Uterus (tissue), 2 donors: ENCODE results near the gene DCAF4.

Source experiments
- POLR2A ChIP-seq, 2 donors: fragments of 450-650 bp; IDR thresholded peaks; one replicate each; pipeline ENCODE4 v1.6.1; 2016; ENCODE audit warnings: antibody characterized with exemption in 2 of 2, mild to moderate bottlenecking in 1 of 2, moderate library complexity in 1 of 2
- TF ChIP-seq, protein P1 (sequence below), 4 experiments: fragments of 200-600 bp in 2 of 4; fragments of 450-650 bp in 2 of 4; sonication (generic) in 2 of 4; IDR thresholded peaks; one replicate each; pipeline ENCODE4 v1.5.1; 2016 to 2019; ENCODE audit warnings: antibody characterized with exemption in 4 of 4, mild to moderate bottlenecking in 2 of 4, moderate library complexity in 1 of 4

DNA sequence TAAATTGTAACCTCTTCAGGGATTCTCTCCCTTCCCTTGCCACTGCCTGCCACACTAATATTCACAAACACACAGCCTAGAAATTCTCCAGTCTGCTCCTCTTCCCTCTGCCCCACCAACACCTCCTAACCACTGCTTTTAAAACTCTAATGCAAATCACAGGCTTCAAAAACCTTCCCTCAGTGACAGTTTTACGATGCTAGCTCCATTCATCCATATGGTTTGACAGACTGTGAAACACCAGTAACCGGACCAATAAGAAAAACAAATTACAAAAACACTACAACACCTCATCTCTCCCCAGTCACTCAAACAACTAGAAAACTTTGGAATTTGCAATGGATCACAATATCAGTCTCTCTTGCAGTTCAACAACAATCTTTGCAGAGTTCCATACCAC lies 38.1 kb upstream of the DCAF4 start:
- TF ChIP-seq, protein P1, sequence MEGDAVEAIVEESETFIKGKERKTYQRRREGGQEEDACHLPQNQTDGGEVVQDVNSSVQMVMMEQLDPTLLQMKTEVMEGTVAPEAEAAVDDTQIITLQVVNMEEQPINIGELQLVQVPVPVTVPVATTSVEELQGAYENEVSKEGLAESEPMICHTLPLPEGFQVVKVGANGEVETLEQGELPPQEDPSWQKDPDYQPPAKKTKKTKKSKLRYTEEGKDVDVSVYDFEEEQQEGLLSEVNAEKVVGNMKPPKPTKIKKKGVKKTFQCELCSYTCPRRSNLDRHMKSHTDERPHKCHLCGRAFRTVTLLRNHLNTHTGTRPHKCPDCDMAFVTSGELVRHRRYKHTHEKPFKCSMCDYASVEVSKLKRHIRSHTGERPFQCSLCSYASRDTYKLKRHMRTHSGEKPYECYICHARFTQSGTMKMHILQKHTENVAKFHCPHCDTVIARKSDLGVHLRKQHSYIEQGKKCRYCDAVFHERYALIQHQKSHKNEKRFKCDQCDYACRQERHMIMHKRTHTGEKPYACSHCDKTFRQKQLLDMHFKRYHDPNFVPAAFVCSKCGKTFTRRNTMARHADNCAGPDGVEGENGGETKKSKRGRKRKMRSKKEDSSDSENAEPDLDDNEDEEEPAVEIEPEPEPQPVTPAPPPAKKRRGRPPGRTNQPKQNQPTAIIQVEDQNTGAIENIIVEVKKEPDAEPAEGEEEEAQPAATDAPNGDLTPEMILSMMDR (IDR thresholded peaks at IDR 0.05): no peak
- no peak for TF ChIP-seq POLR2A (IDR thresholded peaks at IDR 0.05)
